Colonic mucosa (tissue), 4 donors: ENCODE data around the gene NCBP3. TPM values are rescaled to one million over a fixed set of nuclear protein-coding genes. Genes with fewer than 3 reads are reported as not detected.
A peak's percentile ranks its signal among the peaks of the same experiment; 100 is the strongest.

Experiments used
- DNase-seq: peaks from one replicate; pipeline ENCODE4 v3.0.0-alpha.2; 2020
- H3K27ac ChIP-seq: fragments of 200-600 bp; one replicate; pipeline ENCODE4 v1.8.0; 2021
- H3K27me3 ChIP-seq: fragments of 200-600 bp; one replicate; pipeline ENCODE4 v1.8.0; 2021
- H3K36me3 ChIP-seq: fragments of 200-600 bp; one replicate; pipeline ENCODE4 v1.8.0; 2021
- H3K4me1 ChIP-seq: fragments of 200-600 bp; one replicate; pipeline ENCODE4 v1.8.0; 2021; ENCODE audit warnings: mild to moderate bottlenecking
- H3K4me3 ChIP-seq: fragments of 200-600 bp; one replicate; pipeline ENCODE4 v1.8.0; 2021
- H3K9ac ChIP-seq, 2 donors: one replicate each; pipeline ENCODE4 v1.7.0; 2013; ENCODE audit warnings: control low read depth in 2 of 2, low read depth in 2 of 2, low read length in 2 of 2
- H3K9me3 ChIP-seq: fragments of 200-600 bp; one replicate; pipeline ENCODE4 v1.8.0; 2021
- intact Hi-C: fragments of 100-400 bp; cut with DNase I; formaldehyde crosslinking; loops from one replicate; pipeline ENCODE4 v1.14.1; 2022
- total RNA-seq, 2 donors: library from RNA; stranded (reverse); fragmentation: NEBNext Ultra II Directional in 1 of 2; extraction: Animal tissue kit (Norgen Biotek cat#: 25700) in 1 of 2; gene quantifications; one replicate each; pipeline ENCODE4 v1.2.1, GENCODE V29; 2021
- TF ChIP-seq, protein P1 (sequence below): fragments of 200-600 bp; IDR thresholded peaks from one replicate; pipeline ENCODE4 v1.8.0; 2022; ENCODE audit warnings: antibody characterized with exemption, mild to moderate bottlenecking
- donor health status: healthy.
- donor health status: DM: no; HTN: no; CAD: no.
- donor health status: DM: no; HTN: no; CAD: no.

Gene NCBP3
- total RNA-seq, 2 donors from 2014 or later, result 31.3 to 41.2 TPM

DNA sequence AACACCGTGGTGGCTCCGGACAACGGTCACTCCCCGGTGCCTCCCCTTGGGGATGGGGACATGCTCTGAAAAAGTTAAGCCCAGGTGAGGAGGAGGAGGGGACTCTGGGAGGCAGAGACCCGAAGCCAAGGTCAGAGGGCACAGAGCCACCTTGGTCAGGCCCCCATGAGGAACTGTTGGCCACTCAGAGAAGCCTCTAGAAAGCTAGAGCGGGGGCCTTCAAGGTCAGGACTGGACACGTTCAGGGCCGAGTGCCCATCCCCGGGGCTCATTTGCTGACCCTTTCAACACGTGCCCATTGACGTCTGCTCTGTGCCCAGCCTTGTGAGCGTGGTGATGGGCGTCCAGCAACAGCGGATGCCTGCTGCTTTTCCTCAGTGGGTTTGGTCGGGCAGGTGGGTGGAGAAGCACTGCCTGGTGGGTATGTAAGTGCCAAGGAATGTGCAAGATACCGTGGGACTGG, 84.1 kb downstream of the NCBP3 start:
- intact Hi-C loops, result no loop called here

GRCh38 chr17:3761036-3761917, 84.8 kb downstream of the NCBP3 start:
- intact Hi-C loops, result no loop called here
- Histone ChIP-seq H3K4me1 (no peaks in the 10 kb centered on the region), H3K27me3 (no peaks in the 10 kb centered on the region), H3K4me3 (no peak overlapping the region), H3K9me3 (no peaks in the 10 kb centered on the region), H3K36me3 (no peaks in the 10 kb centered on the region), H3K9ac (no peak overlapping the region), H3K27ac (no peak overlapping the region)
- no peak for DNase-seq
- TF ChIP-seq, protein P1, sequence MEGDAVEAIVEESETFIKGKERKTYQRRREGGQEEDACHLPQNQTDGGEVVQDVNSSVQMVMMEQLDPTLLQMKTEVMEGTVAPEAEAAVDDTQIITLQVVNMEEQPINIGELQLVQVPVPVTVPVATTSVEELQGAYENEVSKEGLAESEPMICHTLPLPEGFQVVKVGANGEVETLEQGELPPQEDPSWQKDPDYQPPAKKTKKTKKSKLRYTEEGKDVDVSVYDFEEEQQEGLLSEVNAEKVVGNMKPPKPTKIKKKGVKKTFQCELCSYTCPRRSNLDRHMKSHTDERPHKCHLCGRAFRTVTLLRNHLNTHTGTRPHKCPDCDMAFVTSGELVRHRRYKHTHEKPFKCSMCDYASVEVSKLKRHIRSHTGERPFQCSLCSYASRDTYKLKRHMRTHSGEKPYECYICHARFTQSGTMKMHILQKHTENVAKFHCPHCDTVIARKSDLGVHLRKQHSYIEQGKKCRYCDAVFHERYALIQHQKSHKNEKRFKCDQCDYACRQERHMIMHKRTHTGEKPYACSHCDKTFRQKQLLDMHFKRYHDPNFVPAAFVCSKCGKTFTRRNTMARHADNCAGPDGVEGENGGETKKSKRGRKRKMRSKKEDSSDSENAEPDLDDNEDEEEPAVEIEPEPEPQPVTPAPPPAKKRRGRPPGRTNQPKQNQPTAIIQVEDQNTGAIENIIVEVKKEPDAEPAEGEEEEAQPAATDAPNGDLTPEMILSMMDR, result no peak

More for the DNA sequence above, 84.1 kb downstream of the NCBP3 start:
- Histone ChIP-seq H3K9ac (no peak overlapping the region), H3K4me3 (no peak overlapping the region), H3K9me3 (no peaks in the 10 kb centered on the region), H3K27ac (no peak overlapping the region), H3K36me3 (no peaks in the 10 kb centered on the region), H3K27me3 (no peaks in the 10 kb centered on the region), H3K4me1 (no peaks in the 10 kb centered on the region)
- TF ChIP-seq, protein P1, result no peak
- DNase-seq, result no peak

- H3K9ac ChIP-seq, result no peak overlapping the region
- no peak for DNase-seq
- H3K9me3 ChIP-seq, result no peaks in the 10 kb centered on the region
- intact Hi-C loops, result no loop called here
- no peak overlapping the region for H3K27ac ChIP-seq
- no peaks in the 10 kb centered on the region for H3K27me3 ChIP-seq
- no peaks in the 10 kb centered on the region for H3K36me3 ChIP-seq
- TF ChIP-seq, protein P1, result no peak
- no peaks in the 10 kb centered on the region for H3K4me1 ChIP-seq
- no peak overlapping the region for H3K4me3 ChIP-seq
These were observed 86.3 kb downstream of the NCBP3 start for GRCh38 chr17:3759597-3760216.

- H3K27ac ChIP-seq, result peak overlapping the region; percentile 61
These were observed 90.6 kb downstream of the NCBP3 start for GRCh38 chr17:3755335-3756030.

More at GRCh38 chr17:3755335-3756030, 90.6 kb downstream of the NCBP3 start:
- no peaks in the 10 kb centered on the region for H3K4me1 ChIP-seq
- H3K4me3 ChIP-seq, result peak overlapping the region; percentile 51
- peak overlapping the region; percentile 57 to 81 for H3K9ac ChIP-seq
- no peak for DNase-seq
- intact Hi-C loops, result no loop called here
- TF ChIP-seq, protein P1, result no peak
- H3K36me3 ChIP-seq, result no peaks in the 10 kb centered on the region
- H3K9me3 ChIP-seq, result no peaks in the 10 kb centered on the region
- H3K27me3 ChIP-seq, result no peaks in the 10 kb centered on the region
